H1 (cell line): ENCODE results near the gene CHST13. TPM values are rescaled to one million over a fixed set of nuclear protein-coding genes. Genes with fewer than 3 reads are reported as not detected.

Source experiments
- CTCF ChIA-PET: fragments of 300-600 bp; sonication (Branson Sonifier 250); formaldehyde crosslinking; loops from one replicate; lab custom pipeline; 2021; ENCODE audit not compliant: partially characterized antibody; lab: Charles Lee
- POLR2A ChIA-PET: fragments of 300-600 bp; sonication (Branson Sonifier 250); formaldehyde crosslinking; loops from one replicate; lab custom pipeline; 2021; ENCODE audit warnings: inconsistent platforms; ENCODE audit not compliant: partially characterized antibody; lab: Charles Lee
- DNase-seq, 2 experiments: peaks; one replicate each; pipeline versions ENCODE4 v3.0.0 to v3.0.0-alpha.2; 2010 to 2022; ENCODE audit warnings: low spot score in 2 of 2, low read depth in 1 of 2, mixed read lengths in 1 of 2
- FAIRE-seq: peaks from 2 replicates; lab custom pipeline; 2011; peaks lifted over from hg19 to GRCh38; lab: Jason Lieb, UNC
- H2AFZ ChIP-seq: 2 replicates; pipeline ENCODE4 v1.8.1; 2012; ENCODE audit warnings: low read length, inconsistent platforms
- H2AK5ac ChIP-seq: 2 replicates; pipeline ENCODE4 v1.6.1; 2013; ENCODE audit warnings: low read depth, low read length
- H2BK120ac ChIP-seq: replicated peaks from 2 replicates; pipeline ENCODE3; 2013; ENCODE audit warnings: low read depth, low read length, inconsistent platforms
- H2BK12ac ChIP-seq: 2 replicates; pipeline ENCODE4 v1.6.1; 2013; ENCODE audit warnings: low read depth, low read length
- H2BK15ac ChIP-seq: 2 replicates; pipeline ENCODE4 v1.6.1; 2013; ENCODE audit warnings: low read length
- H2BK20ac ChIP-seq: 2 replicates; pipeline ENCODE4 v1.6.1; 2013; ENCODE audit warnings: low read length
- H2BK5ac ChIP-seq: 2 replicates; pipeline ENCODE4 v1.6.1; 2013; ENCODE audit warnings: low read depth, low read length
- H3K14ac ChIP-seq: 2 replicates; pipeline ENCODE4 v1.6.1; 2013; ENCODE audit warnings: inconsistent platforms; ENCODE audit not compliant: insufficient read length
- H3K18ac ChIP-seq: 2 replicates; pipeline ENCODE4 v1.6.1; 2013; ENCODE audit warnings: low read length; ENCODE audit errors: extremely low read depth
- H3K23ac ChIP-seq: 2 replicates; pipeline ENCODE4 v1.6.1; 2013; ENCODE audit warnings: inconsistent platforms; ENCODE audit not compliant: insufficient read length
- H3K23me2 ChIP-seq: 2 replicates; pipeline ENCODE4 v1.6.1; 2013; ENCODE audit warnings: low read depth, low read length
- H3K27ac ChIP-seq: 2 replicates; pipeline ENCODE4 v1.6.1; 2011; ENCODE audit warnings: low read depth, low read length, inconsistent platforms
- H3K27me3 ChIP-seq, 4 experiments: replicated peaks in 1 of 4; 1 replicate in 1 of 4; 2 replicates in 3 of 4; pipeline versions ENCODE4 v1.6.1 to v1.8.1; 2011 to 2013; ENCODE audit warnings: low read length in 3 of 4, mild to moderate bottlenecking in 3 of 4, inconsistent platforms in 2 of 4, mixed read lengths in 2 of 4, moderate library complexity in 1 of 4; ENCODE audit not compliant: control insufficient read depth in 3 of 4, insufficient read depth in 3 of 4; ENCODE audit errors: extremely low read depth in 1 of 4
- H3K36me3 ChIP-seq, 4 experiments: 2 replicates each; pipeline versions ENCODE4 v1.6.1 to v1.8.1; 2011 to 2013; ENCODE audit warnings: mild to moderate bottlenecking in 4 of 4, low read length in 3 of 4, moderate library complexity in 2 of 4, control low read depth in 1 of 4, inconsistent platforms in 1 of 4; ENCODE audit not compliant: insufficient read depth in 4 of 4, control insufficient read depth in 2 of 4
- H3K4ac ChIP-seq: replicated peaks from 2 replicates; pipeline ENCODE3; 2013; ENCODE audit warnings: low read length, low read depth, mixed read lengths, inconsistent platforms; ENCODE audit not compliant: insufficient read length
- H3K4me1 ChIP-seq, 4 experiments: replicated peaks in 1 of 4; 1 replicate in 1 of 4; 2 replicates in 3 of 4; pipeline versions ENCODE4 v1.6.1 to v1.8.1; 2011 to 2013; ENCODE audit warnings: low read length in 3 of 4, inconsistent platforms in 2 of 4, mixed read lengths in 1 of 4; ENCODE audit not compliant: insufficient read depth in 4 of 4, control insufficient read depth in 3 of 4
- H3K4me2 ChIP-seq, 2 experiments: 2 replicates each; pipeline versions ENCODE4 v1.6.1 to v1.8.1; 2011 to 2013; ENCODE audit warnings: low read depth in 2 of 2, low read length in 2 of 2, control low read depth in 1 of 2, inconsistent platforms in 1 of 2, mild to moderate bottlenecking in 1 of 2; ENCODE audit not compliant: insufficient read depth in 1 of 2
- H3K4me3 ChIP-seq, 4 experiments: fragments of 200-600, 300-600 bp in 1 of 4; sonication (generic), shearing (Covaris generic), sonication (Bioruptor Twin) in 1 of 4; 2 replicates each; pipeline versions ENCODE4 v1.5.1 to v1.8.1; 2011 to 2016; ENCODE audit warnings: low read length in 4 of 4, low read depth in 3 of 4, control low read depth in 2 of 4, inconsistent platforms in 2 of 4, mild to moderate bottlenecking in 2 of 4, mixed read lengths in 1 of 4, moderate library complexity in 1 of 4; ENCODE audit not compliant: insufficient read depth in 2 of 4; ENCODE audit errors: extremely low read depth in 1 of 4
- H3K56ac ChIP-seq: replicated peaks from 2 replicates; pipeline ENCODE3; 2013; ENCODE audit warnings: low read depth, mild to moderate bottlenecking, mixed read lengths, low read length, inconsistent platforms; ENCODE audit not compliant: insufficient read length
- H3K79me1 ChIP-seq: 2 replicates; pipeline ENCODE4 v1.6.1; 2013; ENCODE audit warnings: low read depth, low read length, control low read depth
- H3K79me2 ChIP-seq, 2 experiments: 2 replicates each; pipeline versions ENCODE4 v1.6.1 to v1.8.1; 2012 to 2013; ENCODE audit warnings: low read length in 2 of 2, mild to moderate bottlenecking in 2 of 2, inconsistent platforms in 1 of 2; ENCODE audit not compliant: insufficient read depth in 2 of 2, control insufficient read depth in 1 of 2
- H3K9ac ChIP-seq, 4 experiments: replicated peaks in 1 of 4; 1 replicate in 1 of 4; 2 replicates in 3 of 4; pipeline versions ENCODE4 v1.6.1 to v1.8.1; 2011 to 2013; ENCODE audit warnings: low read depth in 3 of 4, low read length in 3 of 4, control low read depth in 2 of 4, mild to moderate bottlenecking in 2 of 4, moderate library complexity in 2 of 4, inconsistent platforms in 1 of 4; ENCODE audit errors: extremely low read depth in 1 of 4
- H3K9me3 ChIP-seq, 2 experiments: 2 replicates each; pipeline versions ENCODE4 v1.6.1 to v1.8.1; 2012 to 2013; ENCODE audit warnings: mild to moderate bottlenecking in 2 of 2, moderate library complexity in 2 of 2, control low read depth in 1 of 2, inconsistent platforms in 1 of 2, low read depth in 1 of 2, low read length in 1 of 2, mixed read lengths in 1 of 2; ENCODE audit not compliant: insufficient read depth in 2 of 2
- H4K20me1 ChIP-seq, 2 experiments: replicated peaks in 1 of 2; 2 replicates each; pipeline versions ENCODE3 to v1.8.1; 2011 to 2013; ENCODE audit warnings: inconsistent platforms in 2 of 2, low read length in 2 of 2, mild to moderate bottlenecking in 1 of 2; ENCODE audit not compliant: insufficient read depth in 2 of 2, control insufficient read depth in 1 of 2
- H4K5ac ChIP-seq: 2 replicates; pipeline ENCODE4 v1.6.1; 2013; ENCODE audit warnings: low read length, low read depth, mixed read lengths, inconsistent platforms; ENCODE audit not compliant: insufficient read length
- H4K8ac ChIP-seq: 2 replicates; pipeline ENCODE4 v1.8.0; 2013; ENCODE audit warnings: mild to moderate bottlenecking, moderate library complexity, low read length, inconsistent platforms; ENCODE audit not compliant: insufficient read depth; ENCODE audit errors: extremely low read depth
- H4K91ac ChIP-seq: replicated peaks from 2 replicates; pipeline ENCODE3; 2013; ENCODE audit warnings: low read length, mixed read lengths, inconsistent platforms; ENCODE audit not compliant: insufficient read length
- BACH1 ChIP-seq: IDR thresholded peaks from 2 replicates; pipeline ENCODE4 v1.6.1; 2012; ENCODE audit warnings: low read length, improper control_type of control experiment
- BCL11A ChIP-seq, 2 experiments: IDR thresholded peaks; one replicate each; pipeline ENCODE4 v1.6.1; 2011; ENCODE audit warnings: low read depth in 2 of 2, low read length in 2 of 2, mild to moderate bottlenecking in 2 of 2
- BRCA1 ChIP-seq: IDR thresholded peaks from 2 replicates; pipeline ENCODE4 v1.6.1; 2012; ENCODE audit warnings: low read depth, low read length, improper control_type of control experiment
- CBX5 ChIP-seq: fragments of 300-800, 300-1000 bp; sonication (generic); IDR thresholded peaks from 2 replicates; pipeline ENCODE4 v1.7.1; 2016; ENCODE audit warnings: antibody characterized with exemption, low read length, low read depth
- GABPA ChIP-seq: IDR thresholded peaks from 2 replicates; pipeline ENCODE4 v1.6.1; 2011; ENCODE audit warnings: mild to moderate bottlenecking, low read length, moderate library complexity, borderline replicate concordance; ENCODE audit not compliant: insufficient read depth
- JUN ChIP-seq: IDR thresholded peaks from 2 replicates; pipeline ENCODE4 v1.6.1; 2011; ENCODE audit warnings: low read depth, mild to moderate bottlenecking, improper control_type of control experiment, low read length
- POU5F1 ChIP-seq: IDR thresholded peaks from 2 replicates; pipeline ENCODE4 v1.6.1; 2011; ENCODE audit warnings: low read depth, mild to moderate bottlenecking, low read length, moderate library complexity
- RAD21 ChIP-seq, 2 experiments: IDR thresholded peaks in 1 of 2; conservative IDR thresholded peaks in 1 of 2; 2 replicates each; pipeline ENCODE4 v1.6.1; 2011; ENCODE audit warnings: low read depth in 2 of 2, low read length in 2 of 2, improper control_type of control experiment in 1 of 2, inconsistent platforms in 1 of 2, mild to moderate bottlenecking in 1 of 2, moderate library complexity in 1 of 2
- RFX5 ChIP-seq: IDR thresholded peaks from 2 replicates; pipeline ENCODE4 v1.6.1; 2011; ENCODE audit warnings: low read depth, low read length, improper control_type of control experiment, borderline replicate concordance
- SRF ChIP-seq: IDR thresholded peaks from 2 replicates; pipeline ENCODE4 v1.6.1; 2011; ENCODE audit warnings: mild to moderate bottlenecking, low read depth, low read length, moderate library complexity
- SUZ12 ChIP-seq: fragments of 200-600 bp; sonication (generic); IDR thresholded peaks from 2 replicates; pipeline ENCODE4 v1.6.1; 2012; ENCODE audit warnings: mild to moderate bottlenecking, inconsistent platforms, low read length, moderate library complexity, mixed read lengths
- WGBS, 2 experiments: shearing (Covaris generic) in 1 of 2; methylation state at CpG; one replicate each; pipeline versions ENCODE4 v1.1.6 to v1.1.7; 2013 to 2015; ENCODE audit warnings: low lambda C conversion rate in 2 of 2, mixed read lengths in 2 of 2, inconsistent platforms in 1 of 2, low coverage in 1 of 2, missing lambda C conversion rate in 1 of 2; ENCODE audit not compliant: insufficient replicate concordance in 2 of 2, insufficient coverage in 1 of 2, insufficient read length in 1 of 2; ENCODE audit errors: extremely low coverage in 1 of 2, missing lambda C conversion rate in 1 of 2; 5-methylcytosine and 5-hydroxymethylcytosine counted together
- polyA plus RNA-seq, 7 experiments: library from polyadenylated mRNA; depleted of rRNA in 3 of 7; stranded (reverse) in 5 of 7; unstranded in 2 of 7; fragments of >200 nt in 5 of 7; fragments of 200-250 nt in 2 of 7; gene quantifications; 1 replicate in 5 of 7; 2 replicates in 1 of 7; 4 replicates in 1 of 7; pipeline versions ENCODE4 v1.2.1 to v1.2.3, GENCODE V29; 2011 to 2013; ENCODE audit warnings: missing spikeins in 2 of 7, mixed read lengths in 2 of 7
- total RNA-seq: library from RNA; stranded (reverse); fragmentation: NEBNext Ultra II Directional; extraction: Animal tissue kit (Norgen Biotek cat#: 25700); gene quantifications from 2 replicates; pipeline ENCODE4 v1.2.1, GENCODE V29; 2021

The CHST13 gene
- total and polyA plus RNA-seq, 2 of the 8 experiments (the other 6 are each of a cell fraction or from before 2014, with no cell fraction given), result 5.4 to 11.7 TPM

DNA sequence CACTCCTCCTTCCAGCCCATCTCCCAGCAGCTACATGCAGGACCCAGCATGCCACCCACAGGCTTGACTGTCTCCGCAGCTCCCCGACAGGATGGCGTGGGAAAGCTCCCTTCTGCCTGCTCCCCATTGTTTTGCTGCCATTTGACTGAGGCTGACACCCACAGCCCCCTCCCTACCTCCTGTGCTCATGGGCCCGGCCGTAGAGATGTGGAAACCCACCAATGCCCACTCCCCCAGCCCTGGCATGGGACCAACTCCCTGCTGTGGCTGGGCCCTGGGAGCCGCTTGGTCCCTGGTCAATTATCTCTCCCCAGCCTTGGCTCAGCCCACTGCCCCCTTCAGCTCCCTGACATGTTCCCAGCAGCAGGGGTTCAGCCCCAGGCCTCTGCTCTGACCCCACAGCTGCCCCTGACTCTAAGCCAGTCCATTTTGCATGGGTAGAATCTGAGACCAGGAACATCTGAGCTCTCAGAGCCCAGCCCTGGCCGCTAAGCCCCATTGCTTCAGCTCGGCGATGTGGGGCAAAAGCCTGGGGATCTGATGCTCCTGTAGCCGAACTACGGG is 26.6 kb downstream of the CHST13 start:
- no peaks in the 10 kb centered on the region for H3K79me2 ChIP-seq
- no peak overlapping the region; the same call in none of the 2 replicates for H2BK15ac ChIP-seq
- no peak overlapping the region for H3K9ac ChIP-seq
- H3K23ac ChIP-seq, result no peak overlapping the region
- no peak overlapping the region for H3K56ac ChIP-seq
- no peak overlapping the region for H3K4ac ChIP-seq
- no peak overlapping the region for H3K4me2 ChIP-seq
- peaks cover 3% of the 10 kb centered on the region; the same call in 1 of the 2 replicates for H3K23me2 ChIP-seq
- no peak overlapping the region for H2BK120ac ChIP-seq
- H4K5ac ChIP-seq, result no peak overlapping the region
- peak overlapping the region; percentile 83; the same call in 1 of the 2 replicates for H3K18ac ChIP-seq
- WGBS, 2 experiments, result 90% methylated on average over 10 of the region's 11 CpGs; no CpG with 5 or more reads in 1 of the 2 experiments
- DNase-seq (peak in 1 of 2 experiments; percentile 40), FAIRE-seq (no peak)
- H2BK5ac ChIP-seq, result peak overlapping the region; percentile 91; the same call in 1 of the 2 replicates
- H2BK20ac ChIP-seq, result peak overlapping the region; percentile 72; the same call in 1 of the 2 replicates
- CTCF ChIA-PET, result interaction anchor here (0.8 to 2.9 kb wide), 6 partner anchors 9 to 60 kb away, joined by 3 to 12 read pairs (median 4); partner anchors contain the start of gene CHST13
- POLR2A ChIA-PET, result no interaction called here
- peak overlapping the region; percentile 90; the same call in 1 of the 2 replicates for H2BK12ac ChIP-seq
- H4K20me1 ChIP-seq, result no peaks in the 10 kb centered on the region
- no peaks in the 10 kb centered on the region for H3K9me3 ChIP-seq
- no peak overlapping the region for H2AFZ ChIP-seq
- TF ChIP-seq SUZ12 (no peak), BACH1 (no peak), GABPA (no peak), POU5F1 (no peak), JUN (no peak), RFX5 (no peak), BRCA1 (no peak), SRF (no peak), BCL11A (IDR thresholded peaks at IDR 0.05; ENCODE audit: low read depth in 2 of 2, low read length in 2 of 2) (no peak), RAD21 (IDR thresholded peaks at IDR 0.05 in 1 of 2, conservative IDR thresholded peaks at IDR 0.05 in 1 of 2; ENCODE audit: low read depth in 2 of 2, low read length in 2 of 2) (no peak), CBX5 (no peak)
- H3K4me1 ChIP-seq, result peaks cover 0 to 20% (median 10%) of the 10 kb centered on the region in 4 experiments; a peak in 6 of 7 replicates
- H3K27ac ChIP-seq, result no peak overlapping the region
- H3K27me3 ChIP-seq, result no peaks in the 10 kb centered on the region
- no peak overlapping the region for H3K14ac ChIP-seq
- H2AK5ac ChIP-seq, result 0 out of 2 replicates have a peak overlapping the region, but pooled peaks have one; percentile 24
- no peaks in the 10 kb centered on the region; a peak in 1 of 8 replicates for H3K36me3 ChIP-seq
- H4K91ac ChIP-seq, result no peak overlapping the region
- no peaks in the 10 kb centered on the region for H3K79me1 ChIP-seq
- H4K8ac ChIP-seq, result no peak overlapping the region
- no peak overlapping the region for H3K4me3 ChIP-seq
